HEK293 (cell line): ENCODE results near the gene RHOJ.

ENCODE experiments used
- CTCF ChIA-PET: fragments of 350-600 bp; formaldehyde crosslinking; extraction: SDS; loops from one replicate; lab custom pipeline; 2021; ENCODE audit warnings: antibody characterized with exemption; lab: Yijun Ruan, JAX
- POLR2A ChIA-PET: fragments of 300-600 bp; formaldehyde crosslinking; extraction: SDS; loops from one replicate; lab custom pipeline; 2020; ENCODE audit warnings: antibody characterized with exemption, inconsistent platforms; lab: Yijun Ruan, JAX
- H3K27ac ChIP-seq: fragments of 200-500 bp; sonication (Bioruptor generic); 2 replicates; pipeline ENCODE4 v1.5.1; 2014; ENCODE audit warnings: low read depth, low read length, control low read depth, inconsistent platforms; ENCODE audit errors: extremely low read depth
- H3K36me3 ChIP-seq, 2 experiments: fragments of 200-500 bp in 1 of 2; sonication (Bioruptor generic) in 1 of 2; 1 replicate in 1 of 2; 2 replicates in 1 of 2; pipeline ENCODE4 v1.5.1; 2014 to 2017; ENCODE audit warnings: inconsistent platforms in 2 of 2, low read length in 2 of 2; ENCODE audit not compliant: control insufficient read depth in 2 of 2, insufficient read depth in 1 of 2
- H3K4me1 ChIP-seq: fragments of 200-500 bp; sonication (Bioruptor generic); 2 replicates; pipeline ENCODE4 v1.5.1; 2014; ENCODE audit warnings: mild to moderate bottlenecking, low read length, inconsistent platforms; ENCODE audit not compliant: control insufficient read depth, insufficient read depth
- H3K4me3 ChIP-seq: 2 replicates; pipeline ENCODE4 v1.5.1; 2011; ENCODE audit warnings: low read depth, mild to moderate bottlenecking, control low read depth, low read length, moderate library complexity
- H3K9me3 ChIP-seq: fragments of 200-500 bp; sonication (Bioruptor generic); 2 replicates; pipeline ENCODE4 v1.5.1; 2014; ENCODE audit warnings: low read depth, low read length, inconsistent platforms; ENCODE audit not compliant: control insufficient read depth, insufficient read depth
- GFI1B ChIP-seq: fragments of 450-650 bp; formaldehyde crosslinking; IDR thresholded peaks from 2 replicates; pipeline ENCODE4 v1.5.1; 2016; ENCODE audit warnings: missing biosample characterization, missing genetic modification characterization
- IKZF3 ChIP-seq: fragments of 450-650 bp; IDR thresholded peaks from 2 replicates; pipeline ENCODE4 v1.5.0; 2018; ENCODE audit warnings: missing biosample characterization, mild to moderate bottlenecking, missing genetic modification characterization, moderate library complexity
- PRDM10 ChIP-seq: fragments of 450-650 bp; formaldehyde crosslinking; IDR thresholded peaks from 2 replicates; pipeline ENCODE4 v1.5.1; 2016; ENCODE audit warnings: missing biosample characterization, missing genetic modification characterization
- SP3 ChIP-seq: fragments of 450-650 bp; formaldehyde crosslinking; IDR thresholded peaks from 2 replicates; pipeline ENCODE4 v1.5.1; 2016; ENCODE audit warnings: missing biosample characterization, missing genetic modification characterization
- ZBTB21 ChIP-seq: fragments of 450-650 bp; formaldehyde crosslinking; IDR thresholded peaks from 2 replicates; pipeline ENCODE4 v1.5.1; 2017; ENCODE audit warnings: missing biosample characterization, missing genetic modification characterization
- ZBTB44 ChIP-seq: fragments of 450-650 bp; IDR thresholded peaks from 2 replicates; pipeline ENCODE4 v1.5.1; 2018; ENCODE audit warnings: missing biosample characterization, mild to moderate bottlenecking, missing genetic modification characterization
- ZBTB8A ChIP-seq: fragments of 450-650 bp; formaldehyde crosslinking; IDR thresholded peaks from 2 replicates; pipeline ENCODE4 v1.5.1; 2016; ENCODE audit warnings: missing biosample characterization, missing genetic modification characterization
- ZNF114 ChIP-seq: fragments of 450-650 bp; formaldehyde crosslinking; IDR thresholded peaks from 2 replicates; pipeline ENCODE4 v1.5.0; 2017; ENCODE audit warnings: missing biosample characterization, missing genetic modification characterization
- ZNF157 ChIP-seq: fragments of 450-650 bp; formaldehyde crosslinking; IDR thresholded peaks from 2 replicates; pipeline ENCODE4 v1.5.1; 2016; ENCODE audit warnings: missing biosample characterization, missing genetic modification characterization
- ZNF23 ChIP-seq: fragments of 450-650 bp; formaldehyde crosslinking; IDR thresholded peaks from 2 replicates; pipeline ENCODE4 v1.5.1; 2016; ENCODE audit warnings: missing biosample characterization, missing genetic modification characterization, borderline replicate concordance
- ZNF670 ChIP-seq: fragments of 450-650 bp; formaldehyde crosslinking; IDR thresholded peaks from 2 replicates; pipeline ENCODE4 v1.5.1; 2016; ENCODE audit warnings: missing biosample characterization, missing genetic modification characterization, low read depth
- ZNF777 ChIP-seq: fragments of 450-650 bp; formaldehyde crosslinking; IDR thresholded peaks from 2 replicates; pipeline ENCODE4 v1.5.1; 2017; ENCODE audit warnings: missing biosample characterization, missing genetic modification characterization, borderline replicate concordance
- ZNF791 ChIP-seq: fragments of 450-650 bp; formaldehyde crosslinking; IDR thresholded peaks from 2 replicates; pipeline ENCODE4 v1.5.1; 2016; ENCODE audit warnings: missing biosample characterization, missing genetic modification characterization
- ZSCAN18 ChIP-seq: fragments of 450-650 bp; formaldehyde crosslinking; IDR thresholded peaks from 2 replicates; pipeline ENCODE4 v1.5.1; 2016; ENCODE audit warnings: missing biosample characterization, missing genetic modification characterization
- ZSCAN23 ChIP-seq: fragments of 450-650 bp; formaldehyde crosslinking; IDR thresholded peaks from 2 replicates; pipeline ENCODE4 v1.5.1; 2016; ENCODE audit warnings: missing biosample characterization, missing genetic modification characterization
- TF ChIP-seq, protein P1 (sequence below): fragments of 450-650 bp; formaldehyde crosslinking; IDR thresholded peaks from 2 replicates; pipeline ENCODE4 v1.5.1; 2016; ENCODE audit warnings: missing biosample characterization, missing genetic modification characterization
- TF ChIP-seq, protein P2 (sequence below): fragments of 450-650 bp; formaldehyde crosslinking; optimal IDR thresholded peaks from 2 replicates; pipeline ENCODE3; 2016; ENCODE audit warnings: missing biosample characterization, mild to moderate bottlenecking, missing genetic modification characterization
- TF ChIP-seq, protein P3 (sequence below): fragments of 450-650 bp; formaldehyde crosslinking; IDR thresholded peaks from 2 replicates; pipeline ENCODE4 v1.5.1; 2016; ENCODE audit warnings: missing biosample characterization, missing genetic modification characterization
- TF ChIP-seq, protein P4 (sequence below): fragments of 450-650 bp; formaldehyde crosslinking; IDR thresholded peaks from 2 replicates; pipeline ENCODE4 v1.5.0; 2017; ENCODE audit warnings: missing biosample characterization, missing genetic modification characterization, borderline replicate concordance

Gene RHOJ

GRCh38 chr14:63273129-63273528, 68.9 kb downstream of the RHOJ start:
- no peaks in the 10 kb centered on the region for H3K9me3 ChIP-seq
- no peak overlapping the region for H3K27ac ChIP-seq
- H3K36me3 ChIP-seq, result no peaks in the 10 kb centered on the region
- H3K4me1 ChIP-seq, result no peaks in the 10 kb centered on the region
- CTCF ChIA-PET, result interaction anchor here (0.5 to 0.8 kb wide), 2 partner anchors 163 to 1345 kb away, joined by 3 read pairs; no protein-coding TSS in a partner anchor
- POLR2A ChIA-PET, result no interaction called here
- H3K4me3 ChIP-seq, result no peak overlapping the region
- TF ChIP-seq ZBTB8A (tag by site-specific recombination) (no peak), ZSCAN23 (tag by site-specific recombination) (no peak), ZBTB21 (no peak), ZNF114 (tag by site-specific recombination) (no peak), SP3 (no peak), ZSCAN18 (tag by site-specific recombination) (no peak), PRDM10 (tag by site-specific recombination) (no peak), ZNF777 (tag by site-specific recombination) (no peak), ZNF157 (tag by site-specific recombination) (no peak), IKZF3 (tag by site-specific recombination) (no peak), ZNF670 (tag by site-specific recombination) (no peak), ZBTB44 (tag by site-specific recombination) (no peak), ZNF791 (tag by site-specific recombination) (no peak), ZNF23 (tag by site-specific recombination) (no peak), GFI1B (tag by site-specific recombination) (no peak)
- TF ChIP-seq, protein P1, sequence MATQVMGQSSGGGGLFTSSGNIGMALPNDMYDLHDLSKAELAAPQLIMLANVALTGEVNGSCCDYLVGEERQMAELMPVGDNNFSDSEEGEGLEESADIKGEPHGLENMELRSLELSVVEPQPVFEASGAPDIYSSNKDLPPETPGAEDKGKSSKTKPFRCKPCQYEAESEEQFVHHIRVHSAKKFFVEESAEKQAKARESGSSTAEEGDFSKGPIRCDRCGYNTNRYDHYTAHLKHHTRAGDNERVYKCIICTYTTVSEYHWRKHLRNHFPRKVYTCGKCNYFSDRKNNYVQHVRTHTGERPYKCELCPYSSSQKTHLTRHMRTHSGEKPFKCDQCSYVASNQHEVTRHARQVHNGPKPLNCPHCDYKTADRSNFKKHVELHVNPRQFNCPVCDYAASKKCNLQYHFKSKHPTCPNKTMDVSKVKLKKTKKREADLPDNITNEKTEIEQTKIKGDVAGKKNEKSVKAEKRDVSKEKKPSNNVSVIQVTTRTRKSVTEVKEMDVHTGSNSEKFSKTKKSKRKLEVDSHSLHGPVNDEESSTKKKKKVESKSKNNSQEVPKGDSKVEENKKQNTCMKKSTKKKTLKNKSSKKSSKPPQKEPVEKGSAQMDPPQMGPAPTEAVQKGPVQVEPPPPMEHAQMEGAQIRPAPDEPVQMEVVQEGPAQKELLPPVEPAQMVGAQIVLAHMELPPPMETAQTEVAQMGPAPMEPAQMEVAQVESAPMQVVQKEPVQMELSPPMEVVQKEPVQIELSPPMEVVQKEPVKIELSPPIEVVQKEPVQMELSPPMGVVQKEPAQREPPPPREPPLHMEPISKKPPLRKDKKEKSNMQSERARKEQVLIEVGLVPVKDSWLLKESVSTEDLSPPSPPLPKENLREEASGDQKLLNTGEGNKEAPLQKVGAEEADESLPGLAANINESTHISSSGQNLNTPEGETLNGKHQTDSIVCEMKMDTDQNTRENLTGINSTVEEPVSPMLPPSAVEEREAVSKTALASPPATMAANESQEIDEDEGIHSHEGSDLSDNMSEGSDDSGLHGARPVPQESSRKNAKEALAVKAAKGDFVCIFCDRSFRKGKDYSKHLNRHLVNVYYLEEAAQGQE (tag by site-specific recombination), result no peak
- TF ChIP-seq, protein P2, sequence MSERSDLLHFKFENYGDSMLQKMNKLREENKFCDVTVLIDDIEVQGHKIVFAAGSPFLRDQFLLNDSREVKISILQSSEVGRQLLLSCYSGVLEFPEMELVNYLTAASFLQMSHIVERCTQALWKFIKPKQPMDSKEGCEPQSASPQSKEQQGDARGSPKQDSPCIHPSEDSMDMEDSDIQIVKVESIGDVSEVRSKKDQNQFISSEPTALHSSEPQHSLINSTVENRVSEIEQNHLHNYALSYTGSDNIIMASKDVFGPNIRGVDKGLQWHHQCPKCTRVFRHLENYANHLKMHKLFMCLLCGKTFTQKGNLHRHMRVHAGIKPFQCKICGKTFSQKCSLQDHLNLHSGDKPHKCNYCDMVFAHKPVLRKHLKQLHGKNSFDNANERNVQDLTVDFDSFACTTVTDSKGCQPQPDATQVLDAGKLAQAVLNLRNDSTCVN (tag by site-specific recombination), result no peak
- TF ChIP-seq, protein P3, sequence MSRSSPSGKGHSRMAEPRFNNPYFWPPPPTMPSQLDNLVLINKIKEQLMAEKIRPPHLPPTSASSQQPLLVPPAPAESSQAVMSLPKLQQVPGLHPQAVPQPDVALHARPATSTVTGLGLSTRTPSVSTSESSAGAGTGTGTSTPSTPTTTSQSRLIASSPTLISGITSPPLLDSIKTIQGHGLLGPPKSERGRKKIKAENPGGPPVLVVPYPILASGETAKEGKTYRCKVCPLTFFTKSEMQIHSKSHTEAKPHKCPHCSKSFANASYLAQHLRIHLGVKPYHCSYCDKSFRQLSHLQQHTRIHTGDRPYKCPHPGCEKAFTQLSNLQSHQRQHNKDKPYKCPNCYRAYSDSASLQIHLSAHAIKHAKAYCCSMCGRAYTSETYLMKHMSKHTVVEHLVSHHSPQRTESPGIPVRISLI (tag by site-specific recombination), result no peak
- TF ChIP-seq, protein P4, sequence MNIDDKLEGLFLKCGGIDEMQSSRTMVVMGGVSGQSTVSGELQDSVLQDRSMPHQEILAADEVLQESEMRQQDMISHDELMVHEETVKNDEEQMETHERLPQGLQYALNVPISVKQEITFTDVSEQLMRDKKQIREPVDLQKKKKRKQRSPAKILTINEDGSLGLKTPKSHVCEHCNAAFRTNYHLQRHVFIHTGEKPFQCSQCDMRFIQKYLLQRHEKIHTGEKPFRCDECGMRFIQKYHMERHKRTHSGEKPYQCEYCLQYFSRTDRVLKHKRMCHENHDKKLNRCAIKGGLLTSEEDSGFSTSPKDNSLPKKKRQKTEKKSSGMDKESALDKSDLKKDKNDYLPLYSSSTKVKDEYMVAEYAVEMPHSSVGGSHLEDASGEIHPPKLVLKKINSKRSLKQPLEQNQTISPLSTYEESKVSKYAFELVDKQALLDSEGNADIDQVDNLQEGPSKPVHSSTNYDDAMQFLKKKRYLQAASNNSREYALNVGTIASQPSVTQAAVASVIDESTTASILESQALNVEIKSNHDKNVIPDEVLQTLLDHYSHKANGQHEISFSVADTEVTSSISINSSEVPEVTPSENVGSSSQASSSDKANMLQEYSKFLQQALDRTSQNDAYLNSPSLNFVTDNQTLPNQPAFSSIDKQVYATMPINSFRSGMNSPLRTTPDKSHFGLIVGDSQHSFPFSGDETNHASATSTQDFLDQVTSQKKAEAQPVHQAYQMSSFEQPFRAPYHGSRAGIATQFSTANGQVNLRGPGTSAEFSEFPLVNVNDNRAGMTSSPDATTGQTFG (tag by site-specific recombination), result no peak
- TF ChIP-seq, all 188 proteins: peak for 0
